H1 (cell line): Measurements from ENCODE around the gene RNASE1. TPM values are rescaled to one million over a fixed set of nuclear protein-coding genes. Genes with fewer than 3 reads are reported as not detected.

Experiments
- EP300 ChIP-seq, 2 experiments: IDR thresholded peaks; 1 replicate in 1 of 2; 2 replicates in 1 of 2; pipeline ENCODE4 v1.6.1; 2011 to 2012; ENCODE audit warnings: low read depth in 2 of 2, low read length in 2 of 2, mild to moderate bottlenecking in 2 of 2, borderline replicate concordance in 1 of 2, inconsistent platforms in 1 of 2, moderate library complexity in 1 of 2
- EZH2 ChIP-seq: fragments of 200-600 bp; sonication (generic); IDR thresholded peaks from 2 replicates; pipeline ENCODE4 v1.7.1; 2012; ENCODE audit warnings: low read depth, mild to moderate bottlenecking, moderate library complexity, low read length, inconsistent platforms; ENCODE audit not compliant: severe bottlenecking
- JUND ChIP-seq: IDR thresholded peaks from 2 replicates; pipeline ENCODE4 v1.6.1; 2011; ENCODE audit warnings: mild to moderate bottlenecking, improper control_type of control experiment, low read length
- KDM1A ChIP-seq: fragments of 200-600, 300-600 bp; sonication (generic); IDR thresholded peaks from 2 replicates; pipeline ENCODE4 v1.7.1; 2016; ENCODE audit warnings: mild to moderate bottlenecking, low read length, borderline replicate concordance
- SIN3A ChIP-seq, 2 experiments: IDR thresholded peaks in 1 of 2; conservative IDR thresholded peaks in 1 of 2; 2 replicates each; pipeline ENCODE4 v1.6.1; 2011 to 2012; ENCODE audit warnings: low read length in 2 of 2, improper control_type of control experiment in 1 of 2, low read depth in 1 of 2, mild to moderate bottlenecking in 1 of 2
- polyA plus RNA-seq, 7 experiments: library from polyadenylated mRNA; depleted of rRNA in 3 of 7; stranded (reverse) in 5 of 7; unstranded in 2 of 7; fragments of >200 nt in 5 of 7; fragments of 200-250 nt in 2 of 7; gene quantifications; 1 replicate in 5 of 7; 2 replicates in 1 of 7; 4 replicates in 1 of 7; pipeline versions ENCODE4 v1.2.1 to v1.2.3, GENCODE V29; 2011 to 2013; ENCODE audit warnings: missing spikeins in 2 of 7, mixed read lengths in 2 of 7
- total RNA-seq: library from RNA; stranded (reverse); fragmentation: NEBNext Ultra II Directional; extraction: Animal tissue kit (Norgen Biotek cat#: 25700); gene quantifications from 2 replicates; pipeline ENCODE4 v1.2.1, GENCODE V29; 2021

Gene RNASE1
- total and polyA plus RNA-seq, 2 of the 8 experiments (the other 6 are each of a cell fraction or from before 2014, with no cell fraction given), result 2.2 to 13.4 TPM

- TF ChIP-seq EZH2, result no peak
- TF ChIP-seq JUND, result no peak
- TF ChIP-seq EP300 (IDR thresholded peaks at IDR 0.05; ENCODE audit: borderline replicate concordance in 1 of 2, low read depth in 2 of 2, low read length in 2 of 2), result no peak
- TF ChIP-seq SIN3A (conservative IDR thresholded peaks at IDR 0.05 in 1 of 2, IDR thresholded peaks at IDR 0.05 in 1 of 2; ENCODE audit: low read depth in 1 of 2, low read length in 2 of 2), result no peak
- no peak for TF ChIP-seq KDM1A
Observed at GRCh38 chr14:20802341-20803084, at the start of gene RNASE1 (continued).
